ENCODE results near the gene SOBP. TPM values are rescaled to one million over a fixed set of nuclear protein-coding genes. Genes with fewer than 3 reads are reported as not detected.

The SOBP gene
- total RNA-seq = 0.57 TPM in 1 of 2 replicates, not detected in the other

GRCh38 chr6:107489636-107490565, at the start of gene SOBP:
Gene SOBP, plus strand, starts transcription at chr6:107490117. Its CDS starts 500 bp downstream, at chr6:107490617.

GRCh38 chr6:107459283-107460082, 30.4 kb upstream of the SOBP start, which contains the start of gene PDSS2:
Gene PDSS2, minus strand, starts transcription at chr6:107459564. Its CDS starts 279 bp downstream, at chr6:107459285.

Other genes with a start within 250 kb of the SOBP start
- gene PDSS2, start 30.6 kb upstream of the SOBP start, total RNA-seq = 12.3 and 12.7 TPM in 2 replicates

Data from nasal cavity respiratory epithelium epithelial cell of viscerocranial mucosa (primary cell).